ENCODE data around the gene PLIN4.

The PLIN4 gene

GRCh38 chr19:4504891-4505569, 13.3 kb downstream of the PLIN4 start:
- no peak for DNase-seq

GRCh38 chr19:4504297-4504701, 14.0 kb downstream of the PLIN4 start:
- DNase-seq, result no peak

DNA sequence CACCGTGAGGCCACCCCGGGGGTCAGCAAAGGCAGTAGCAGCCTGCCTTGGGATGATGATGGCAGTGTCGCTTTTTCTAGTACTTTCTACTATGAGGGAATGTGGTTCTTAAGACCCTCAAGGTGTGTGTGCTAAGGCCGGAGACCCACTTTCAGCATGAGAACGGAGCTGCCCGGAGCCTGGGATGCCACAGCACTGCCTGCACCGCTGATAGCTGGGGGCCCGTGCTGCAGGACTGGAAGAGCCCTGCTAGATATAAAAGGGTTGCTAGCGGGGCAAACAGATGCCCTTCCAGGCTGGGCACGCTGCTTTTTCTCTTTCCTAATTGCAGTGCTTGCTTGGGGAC, 14.5 kb downstream of the PLIN4 start:
- DNase-seq, result no peak

GRCh38 chr19:4503132-4503824, 15.0 kb downstream of the PLIN4 start:
- no peak for DNase-seq

DNA sequence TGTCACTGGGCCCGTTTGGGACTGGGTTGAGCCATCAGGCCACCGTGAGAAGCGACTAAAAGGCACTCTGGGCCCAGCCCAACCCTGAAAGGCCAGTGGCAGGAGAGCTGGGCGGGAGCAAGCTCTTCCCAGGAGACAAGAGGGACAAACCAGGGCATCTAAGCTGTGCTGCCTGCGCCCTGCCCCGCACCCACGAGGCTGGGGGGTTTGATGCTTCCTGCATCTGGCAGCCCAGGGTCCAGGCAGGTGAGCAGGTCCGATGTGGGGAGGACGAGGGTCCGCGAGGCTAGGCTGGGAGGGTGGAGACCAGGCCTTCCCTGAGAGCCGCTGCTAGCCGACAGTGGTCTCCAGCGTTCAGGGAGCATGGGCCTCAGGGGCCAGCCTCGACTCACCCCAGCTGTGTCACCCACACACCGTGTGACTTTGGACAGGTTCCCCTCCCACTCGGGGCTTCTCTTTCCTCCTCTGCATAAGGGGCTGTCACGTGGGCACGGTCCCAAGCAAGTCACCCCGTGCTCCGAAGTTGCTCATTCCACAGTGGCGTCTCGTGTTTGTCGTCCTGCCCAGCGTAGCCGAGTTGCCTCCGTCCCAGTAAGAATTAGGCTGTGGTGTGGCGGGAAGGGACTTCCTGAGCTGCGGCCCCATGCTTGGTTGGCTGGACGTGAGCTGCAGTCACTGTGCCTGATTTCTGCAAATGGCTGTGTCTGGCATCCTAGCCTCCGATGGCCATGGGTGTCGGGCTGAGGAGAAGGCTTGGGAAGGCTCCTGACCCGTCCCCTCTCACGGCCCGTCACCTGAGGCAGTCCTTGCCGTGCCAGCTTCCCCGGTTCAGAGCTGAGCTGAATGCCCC, 15.8 kb downstream of the PLIN4 start:
- no peak for DNase-seq

DNA sequence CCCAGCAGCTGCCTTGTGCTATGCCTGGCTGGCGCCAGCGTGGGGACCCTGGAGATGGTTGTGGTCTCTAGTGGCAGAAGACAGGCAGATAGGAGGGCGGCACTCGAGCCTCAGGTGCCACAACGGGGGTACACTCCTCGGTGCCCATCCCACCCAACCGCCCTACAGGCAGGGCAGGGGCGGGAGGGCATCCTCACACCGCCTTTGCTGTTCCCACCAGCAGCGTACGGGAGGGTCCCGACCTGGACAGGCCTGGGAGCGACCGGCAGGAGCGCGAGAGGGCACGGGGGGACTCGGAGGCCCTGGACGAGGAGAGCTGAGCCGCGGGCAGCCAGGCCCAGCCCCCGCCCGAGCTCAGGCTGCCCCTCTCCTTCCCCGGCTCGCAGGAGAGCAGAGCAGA, 16.6 kb downstream of the PLIN4 start:
- DNase-seq, result no peak

GRCh38 chr19:4500841-4501591, 17.3 kb downstream of the PLIN4 start:
- DNase-seq, result no peak

GRCh38 chr19:4499855-4500254, 18.4 kb downstream of the PLIN4 start:
- no peak for DNase-seq

- no peak for DNase-seq
These were observed 19.0 kb downstream of the PLIN4 start for GRCh38 chr19:4499318-4499717.

- no peak for DNase-seq
These were observed 19.6 kb downstream of the PLIN4 start for GRCh38 chr19:4498694-4499093.

- no peak for DNase-seq
These were observed 20.4 kb downstream of the PLIN4 start for GRCh38 chr19:4497770-4498389.

DNA sequence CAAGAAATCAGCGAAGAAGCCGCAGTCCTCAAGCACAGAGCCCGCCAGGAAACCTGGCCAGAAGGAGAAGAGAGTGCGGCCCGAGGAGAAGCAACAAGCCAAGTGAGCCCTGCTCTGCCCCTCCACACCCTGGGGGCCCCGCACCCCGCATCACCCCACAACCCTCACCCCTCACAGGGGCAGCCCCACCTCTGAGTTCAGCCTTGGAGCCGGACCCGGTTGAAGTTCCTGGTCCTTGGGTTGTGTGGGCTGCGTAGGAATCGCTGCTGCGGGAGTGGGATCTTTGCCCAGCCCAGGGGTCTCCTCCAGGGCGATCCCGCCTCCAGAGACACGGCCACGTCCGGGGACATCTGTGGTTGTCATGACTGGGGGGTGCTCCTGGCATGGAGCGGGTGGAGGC, 22.0 kb downstream of the PLIN4 start:
- DNase-seq, result no peak

DNA sequence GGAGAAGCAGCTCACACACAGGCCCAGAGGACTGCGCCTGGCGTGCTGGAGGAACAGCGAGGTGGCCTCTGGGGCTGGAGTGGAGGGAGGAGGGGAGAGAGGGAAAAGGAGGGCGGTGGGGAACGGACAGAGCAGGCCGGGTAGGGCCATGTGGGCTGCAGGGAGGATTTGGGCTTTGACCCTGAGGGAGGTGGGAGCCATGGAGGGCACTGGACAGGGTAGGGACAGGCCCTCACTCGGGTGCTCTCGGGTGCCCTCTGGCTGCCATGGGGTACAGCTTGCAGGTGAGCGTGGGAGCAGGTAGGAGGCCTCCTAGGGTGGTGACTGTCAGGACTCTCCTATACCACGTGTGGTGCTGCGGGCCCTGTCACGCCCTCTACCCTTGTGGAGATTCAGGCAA, 22.8 kb downstream of the PLIN4 start:
- peak; percentile 19 for DNase-seq

- DNase-seq, result no peak
These were observed 23.6 kb downstream of the PLIN4 start for GRCh38 chr19:4494691-4495064.

DNA sequence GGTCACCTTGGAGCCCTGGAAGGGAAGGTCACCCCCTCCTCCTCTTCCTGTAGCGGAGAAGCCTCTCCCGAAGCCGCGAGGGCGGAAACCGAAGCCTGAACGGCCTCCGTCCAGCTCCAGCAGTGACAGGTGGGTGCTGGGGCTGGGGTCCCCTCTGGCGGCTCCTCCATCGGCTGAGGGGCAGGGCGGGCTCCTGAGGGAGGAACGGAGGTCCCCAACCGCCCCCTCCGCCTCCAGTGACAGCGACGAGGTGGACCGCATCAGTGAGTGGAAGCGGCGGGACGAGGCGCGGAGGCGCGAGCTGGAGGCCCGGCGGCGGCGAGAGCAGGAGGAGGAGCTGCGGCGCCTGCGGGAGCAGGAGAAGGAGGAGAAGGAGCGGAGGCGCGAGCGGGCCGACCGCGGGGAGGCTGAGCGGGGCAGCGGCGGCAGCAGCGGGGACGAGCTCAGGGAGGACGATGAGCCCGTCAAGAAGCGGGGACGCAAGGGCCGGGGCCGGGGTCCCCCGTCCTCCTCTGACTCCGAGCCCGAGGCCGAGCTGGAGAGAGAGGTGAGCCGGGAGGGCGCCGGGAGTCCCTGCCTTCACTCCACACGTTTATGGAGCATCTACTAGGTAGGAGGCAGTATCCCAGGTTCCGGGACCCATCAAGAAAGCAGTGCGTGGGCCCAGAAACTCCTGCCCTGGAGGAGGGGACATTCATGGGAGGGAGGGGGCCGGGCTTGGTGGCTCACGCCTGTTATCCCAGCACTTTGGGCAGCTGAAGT, 24.2 kb downstream of the PLIN4 start:
- DNase-seq, result no peak

GRCh38 chr19:4493104-4493928, 25.0 kb downstream of the PLIN4 start:
- no peak for DNase-seq

DNA sequence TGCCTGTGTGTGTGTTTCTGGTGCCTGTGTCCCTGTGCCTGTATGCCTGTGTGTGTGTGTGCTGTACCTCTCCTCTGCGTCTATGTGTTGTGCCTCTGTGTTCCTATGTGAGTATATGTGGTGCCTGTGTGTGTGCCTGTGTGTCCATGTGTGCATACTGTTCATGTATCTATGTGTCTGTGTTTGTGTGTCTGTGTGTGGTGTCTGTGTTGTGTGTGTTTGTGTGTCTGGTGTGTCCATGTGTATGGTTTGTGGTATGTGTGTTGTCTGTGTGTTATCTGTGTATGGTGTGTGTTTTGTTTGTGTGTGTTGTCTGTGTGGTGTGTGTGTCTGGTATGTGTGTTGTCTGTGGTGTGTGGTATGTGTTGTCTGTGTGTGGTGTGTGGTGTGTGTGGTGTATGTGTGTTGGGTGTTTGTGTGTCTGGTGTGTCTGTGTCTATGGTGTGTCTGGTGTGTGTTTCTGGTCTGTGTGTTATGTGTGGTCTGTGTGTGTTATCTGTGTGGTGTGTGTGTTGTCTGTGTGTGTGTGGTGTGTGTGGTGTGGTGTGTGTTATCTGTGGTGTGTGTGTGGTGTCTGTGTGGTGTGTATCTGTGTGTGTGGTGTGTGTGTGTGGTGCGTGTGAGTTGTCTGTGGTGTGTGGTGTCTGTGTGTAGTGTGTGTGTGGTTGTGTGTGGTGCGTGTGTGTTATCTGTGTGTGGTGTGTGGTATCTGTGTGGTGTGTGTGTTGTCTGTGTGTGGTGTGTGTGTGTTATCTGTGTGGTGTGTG, 25.8 kb downstream of the PLIN4 start:
- no peak for DNase-seq

- DNase-seq, result no peak
These were observed 26.8 kb downstream of the PLIN4 start for GRCh38 chr19:4491446-4491845.

GRCh38 chr19:4488496-4488895, 29.8 kb downstream of the PLIN4 start:
- no peak for DNase-seq

GRCh38 chr19:4487572-4487971, 30.7 kb downstream of the PLIN4 start:
- DNase-seq, result no peak
